ENCODE results near the gene OPCML.

The OPCML gene

DNA sequence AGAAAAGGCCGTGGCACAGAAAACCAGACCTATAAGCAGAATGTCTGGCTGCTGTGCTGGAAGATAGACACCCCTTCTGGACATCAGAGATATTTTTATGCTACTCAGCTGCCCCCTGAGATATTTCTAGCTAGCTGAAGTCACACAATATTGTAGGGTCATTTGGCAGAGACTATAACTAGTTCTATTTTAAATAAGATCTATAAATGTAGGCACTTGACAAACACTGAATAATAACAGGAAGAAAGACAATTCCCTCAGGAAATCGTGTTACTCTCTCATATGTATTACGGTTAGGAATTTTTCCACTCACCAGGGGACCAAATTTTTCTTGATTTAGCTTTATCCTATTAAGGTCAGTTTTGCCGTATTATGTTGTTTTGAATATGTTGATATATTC is 845.4 kb downstream of the OPCML start:
- no peak for DNase-seq

GRCh38 chr11:132685174-132685611 is 847.1 kb downstream of the OPCML start:
- peak; percentile 92 for DNase-seq

GRCh38 chr11:132683602-132684001 is 848.7 kb downstream of the OPCML start:
- DNase-seq: no peak

GRCh38 chr11:132681971-132682370 is 850.3 kb downstream of the OPCML start:
- no peak for DNase-seq

GRCh38 chr11:132680584-132680983 is 851.7 kb downstream of the OPCML start:
- DNase-seq: no peak

DNA sequence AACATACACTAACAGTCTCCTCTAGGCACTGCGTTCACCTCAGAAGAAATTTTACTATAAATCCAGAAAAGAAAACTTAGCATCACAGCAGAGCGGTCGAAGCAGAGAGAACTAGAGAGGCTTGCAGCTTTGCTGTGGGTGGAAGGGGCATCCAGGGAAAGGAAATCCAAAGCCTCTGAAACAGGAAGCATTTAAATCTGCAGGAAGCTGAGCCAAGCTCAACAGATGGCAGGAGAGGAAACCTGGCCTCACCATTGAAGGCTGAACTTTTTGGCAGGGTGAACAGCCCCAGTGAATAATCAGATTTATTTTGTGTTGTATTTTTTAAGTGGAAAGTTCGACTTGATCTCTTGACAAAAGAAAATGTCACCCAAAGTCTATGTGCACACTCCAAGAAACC is 858.1 kb downstream of the OPCML start:
- DNase-seq: peak; percentile 48

DNA sequence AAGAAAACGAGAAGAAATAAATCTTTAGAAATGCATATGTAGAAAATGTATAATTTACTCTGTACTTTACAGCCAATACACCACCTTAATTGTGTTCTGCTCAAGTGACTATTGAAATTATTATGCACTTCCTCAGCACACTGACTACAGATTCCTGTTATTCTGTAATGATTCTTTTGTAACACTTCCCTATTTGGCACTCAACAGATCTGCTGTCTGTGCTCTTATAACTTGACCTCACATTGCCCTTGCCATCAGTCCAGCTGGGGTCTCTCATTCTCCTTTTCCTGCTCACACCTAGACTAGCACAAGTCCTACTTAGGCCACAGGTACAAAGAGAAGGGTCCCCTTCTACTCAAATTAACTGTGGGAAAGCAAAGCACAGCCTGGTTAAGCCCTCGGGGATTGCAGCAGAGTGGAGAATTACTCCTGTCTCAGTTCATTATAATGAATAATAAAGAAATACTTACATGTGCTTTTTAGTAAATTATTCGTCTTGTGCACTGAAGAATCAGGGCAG is 860.4 kb downstream of the OPCML start:
- no peak for DNase-seq

- DNase-seq: no peak
Observed at GRCh38 chr11:132670921-132671675, 861.2 kb downstream of the OPCML start.

GRCh38 chr11:132669949-132670348 is 862.4 kb downstream of the OPCML start:
- no peak for DNase-seq

- no peak for DNase-seq
Observed at GRCh38 chr11:132665205-132665604, 867.1 kb downstream of the OPCML start.

DNA sequence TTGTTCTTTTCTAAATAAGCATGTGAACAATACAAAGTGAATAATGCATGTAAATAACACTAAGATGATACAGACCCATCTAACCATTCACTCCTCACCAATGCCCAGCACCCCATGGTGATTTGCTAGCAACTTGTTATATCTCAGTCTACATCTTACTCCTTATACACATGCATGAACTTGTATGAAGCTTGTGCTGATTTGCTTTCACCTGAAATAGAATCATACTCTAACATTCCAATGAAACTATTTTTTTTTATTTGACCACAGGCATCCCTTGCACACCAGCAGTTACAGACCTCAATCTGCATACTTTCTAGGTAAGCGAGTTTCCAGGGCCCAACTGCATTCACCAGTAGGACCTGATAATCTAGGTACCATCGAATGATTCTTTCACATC is 873.6 kb downstream of the OPCML start:
- DNase-seq: no peak

DNA sequence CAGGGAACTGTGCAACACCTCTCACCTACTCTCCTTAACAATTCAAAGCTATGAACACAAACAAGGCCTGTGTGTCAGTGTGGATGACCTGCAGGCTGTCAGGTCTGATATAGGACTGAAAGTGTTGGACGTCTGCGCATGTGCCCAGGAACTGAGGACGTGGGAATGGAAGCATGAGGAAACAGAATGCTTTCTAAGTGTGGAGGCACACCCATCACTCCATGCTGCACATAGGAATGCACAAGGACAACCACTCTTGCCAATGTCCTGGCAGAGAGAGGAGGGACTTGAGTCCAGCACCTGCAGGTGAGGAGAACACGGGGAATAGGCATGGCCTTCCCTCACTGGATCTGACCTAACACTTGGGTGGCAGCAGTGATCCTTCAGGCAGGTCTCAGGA is 874.3 kb downstream of the OPCML start:
- no peak for DNase-seq

- no peak for DNase-seq
Observed at GRCh38 chr11:132655187-132655855, 877.0 kb downstream of the OPCML start.

GRCh38 chr11:132653237-132653636 is 879.1 kb downstream of the OPCML start:
- DNase-seq: no peak

DNA sequence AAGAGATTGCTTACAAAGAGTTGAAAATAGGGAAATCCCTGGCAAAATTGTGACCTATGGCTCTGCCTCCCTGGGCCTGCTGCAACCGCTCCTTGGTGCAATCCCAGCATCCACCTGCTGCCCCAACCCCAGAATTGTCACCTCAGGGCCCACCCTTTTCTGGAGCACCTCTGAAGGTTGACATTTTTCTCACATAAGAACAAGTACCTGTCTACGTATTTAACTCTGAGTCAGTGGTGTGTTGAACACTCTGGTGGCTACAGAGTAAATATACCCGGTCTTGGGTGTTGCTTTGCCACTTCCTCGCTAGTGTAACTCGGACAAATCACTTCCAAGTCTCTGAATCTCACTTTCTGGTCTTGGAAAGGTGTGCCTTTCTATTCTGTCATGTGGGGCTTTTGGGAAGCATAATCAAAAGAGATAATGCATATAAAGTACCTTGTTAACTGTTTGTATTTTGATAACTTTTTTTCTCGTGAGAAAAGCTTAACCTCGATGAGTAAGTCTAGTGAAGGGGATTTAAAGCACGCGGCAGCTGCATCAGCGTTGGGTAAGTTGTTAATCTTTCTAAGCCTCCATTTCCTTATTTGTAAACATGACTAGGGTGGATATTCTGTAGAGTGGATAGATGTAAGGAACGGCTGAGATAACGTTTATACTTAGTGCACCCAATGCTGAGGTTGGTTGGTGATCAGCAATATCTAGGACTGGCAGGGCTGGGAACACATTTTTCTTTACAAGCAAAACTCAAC is 881.2 kb downstream of the OPCML start:
- no peak for DNase-seq

DNA sequence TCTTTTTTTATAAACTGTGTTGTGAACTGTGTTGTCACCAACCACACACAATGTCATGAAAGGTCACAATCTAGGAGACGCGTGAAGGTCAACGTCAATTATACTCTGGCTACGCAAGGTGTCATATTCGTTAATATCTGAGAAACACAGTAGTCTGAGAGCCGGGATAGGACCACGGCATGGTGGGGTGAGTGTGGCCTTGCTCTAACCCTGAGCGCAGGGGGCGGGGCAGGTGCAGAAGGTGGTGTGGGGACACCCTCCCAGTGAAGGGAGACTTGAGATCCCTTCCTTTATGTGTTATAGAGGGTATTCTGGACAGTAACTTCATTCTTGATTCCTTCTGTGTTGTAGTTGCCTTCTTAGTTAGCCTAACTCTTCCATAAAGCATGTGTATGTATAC is 883.0 kb downstream of the OPCML start:
- no peak for DNase-seq

GRCh38 chr11:132648851-132649250 is 883.5 kb downstream of the OPCML start:
- DNase-seq: no peak

GRCh38 chr11:132646890-132647289 is 885.4 kb downstream of the OPCML start:
- no peak for DNase-seq

GRCh38 chr11:132644520-132645239 is 887.6 kb downstream of the OPCML start:
- no peak for DNase-seq

DNA sequence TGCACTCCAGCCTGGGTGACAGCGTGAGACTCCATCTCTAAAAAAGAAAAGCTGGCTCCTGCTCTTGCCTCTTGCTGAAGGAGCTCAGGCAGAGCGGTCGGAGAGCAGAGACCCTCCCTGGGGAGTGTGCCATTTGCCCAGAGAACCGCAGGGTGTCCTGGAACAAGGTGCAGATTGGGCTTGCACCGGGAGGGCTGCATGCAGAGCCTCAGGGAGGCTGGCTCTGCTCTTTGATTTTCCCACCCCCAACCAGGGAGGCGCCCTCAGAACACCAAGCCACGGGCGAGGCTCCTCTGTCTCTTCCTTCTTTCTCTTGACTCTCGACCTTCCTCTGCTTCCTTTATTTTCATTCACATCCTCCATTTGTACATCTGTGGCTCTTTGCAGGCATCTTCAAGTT is 889.1 kb downstream of the OPCML start:
- DNase-seq: no peak

- no peak for DNase-seq
Observed at GRCh38 chr11:132640952-132641351, 891.3 kb downstream of the OPCML start.

- no peak for DNase-seq
Observed at GRCh38 chr11:132639986-132640385, 892.3 kb downstream of the OPCML start.

DNA sequence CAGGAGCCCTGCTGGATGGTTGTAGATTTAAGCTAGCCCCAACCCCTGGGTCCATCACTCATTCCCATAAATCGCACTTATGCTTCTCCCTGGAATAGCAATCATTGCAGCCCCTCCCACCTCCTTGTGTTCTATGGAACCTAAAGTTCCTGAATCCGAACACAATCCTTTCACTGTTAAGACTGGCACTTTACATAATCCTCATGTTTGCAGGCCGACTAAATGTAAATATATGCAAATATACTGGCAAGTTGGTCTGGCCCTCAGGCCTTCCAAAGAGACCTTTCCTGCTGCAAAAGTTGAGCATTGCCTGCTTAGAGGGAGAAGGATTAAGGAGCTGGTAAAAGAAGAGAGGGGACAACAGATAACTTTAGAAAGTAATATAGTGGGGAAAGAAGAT is 892.9 kb downstream of the OPCML start:
- DNase-seq: no peak
